GM21786 (cell line): Measurements from ENCODE around the gene PRR20E.
"Not testable (repeated sequence)": the region's sequence is repeated elsewhere in the genome, so short reads cannot be mapped to it uniquely, and the experiment has no call there.

Experiments used
- ATAC-seq: cut with Tn5 transposase; IDR thresholded peaks from one replicate; pipeline ENCODE4 v1.9.1; 2021; ENCODE audit not compliant: unreplicated experiment

PRR20E gene

DNA sequence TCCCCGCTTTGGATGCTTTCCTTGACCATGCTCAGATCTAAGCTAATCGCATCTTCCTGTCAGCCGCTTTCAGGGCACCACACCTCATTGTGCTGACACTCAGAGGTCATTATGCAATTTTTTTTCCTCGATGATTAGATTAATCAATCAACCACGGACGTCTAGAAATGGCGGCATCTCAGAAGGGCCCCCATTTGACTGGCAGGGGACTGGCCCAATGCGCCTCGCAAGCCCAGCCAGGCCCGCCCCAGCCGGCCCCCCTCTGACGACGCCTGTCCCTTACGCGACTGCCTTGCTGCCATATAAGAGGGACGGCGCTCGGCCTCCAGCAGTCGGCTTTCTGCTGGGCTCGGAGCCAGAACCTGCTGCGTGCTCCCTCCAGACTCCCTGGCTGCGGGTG is at the start of gene PRR20E:
TSS of gene PRR20E (plus strand) at position 301 of the 400 bp plus-strand sequence. CDS start 387 bp downstream, outside the sequence.
- not testable (repeated sequence) for ATAC-seq

DNA sequence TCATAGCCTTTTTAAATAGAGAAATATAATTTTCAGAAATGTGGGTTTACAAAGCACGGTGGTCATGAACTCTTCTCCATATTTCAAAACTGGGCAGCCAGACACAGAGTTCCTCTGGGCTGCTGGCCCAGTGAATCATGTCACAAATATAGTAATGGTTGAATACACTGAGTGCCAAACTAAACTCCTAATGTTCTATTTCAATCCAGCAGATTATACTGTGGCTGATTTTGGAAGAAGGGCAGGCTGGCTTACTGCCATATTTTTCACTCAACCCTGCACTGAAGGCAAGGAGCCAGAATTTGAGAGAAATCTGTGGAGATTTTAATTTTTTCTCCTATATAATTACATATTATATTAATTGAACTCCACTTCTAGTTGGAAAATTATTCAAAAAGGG is 43.3 kb upstream of the PRR20E start:
- no peak for ATAC-seq

DNA sequence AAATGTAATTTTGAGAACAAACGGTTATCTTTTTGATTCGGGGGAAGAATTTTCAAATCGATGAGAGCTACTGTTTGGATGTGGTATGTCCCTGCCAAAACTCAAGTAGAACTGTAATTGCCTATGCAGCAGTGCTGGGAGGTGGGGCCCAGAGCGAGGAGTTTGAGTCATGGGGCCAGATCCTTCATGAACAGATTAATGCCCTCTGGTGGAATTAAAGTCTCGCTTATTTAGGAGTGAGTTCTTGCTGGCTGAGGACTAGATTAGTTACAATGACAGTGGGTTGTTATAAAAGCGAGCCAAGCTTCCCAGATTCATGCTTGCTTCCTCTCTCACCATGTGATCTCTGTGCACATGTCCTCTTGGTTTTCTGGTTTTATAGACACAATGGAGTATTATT is 38.1 kb upstream of the PRR20E start:
- ATAC-seq = no peak

DNA sequence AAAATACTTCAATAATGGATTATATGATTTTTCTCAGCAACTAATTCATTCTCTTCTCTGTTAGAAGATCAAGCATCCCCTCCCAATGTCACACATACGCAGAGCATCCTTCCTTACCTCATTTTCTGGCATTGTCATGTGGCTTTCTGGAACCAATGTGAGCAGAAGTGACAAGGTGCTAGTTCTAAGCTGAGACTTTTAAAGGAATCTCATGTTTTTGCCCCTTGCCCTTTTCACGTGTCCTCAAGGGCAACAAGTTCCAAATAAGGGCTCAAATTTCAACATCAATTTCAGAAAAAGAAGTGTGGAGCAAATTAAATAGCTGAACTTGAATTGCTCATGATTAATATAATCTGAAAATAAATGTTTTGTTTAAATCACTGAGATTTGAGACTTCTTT is 30.9 kb upstream of the PRR20E start:
- ATAC-seq = no peak

DNA sequence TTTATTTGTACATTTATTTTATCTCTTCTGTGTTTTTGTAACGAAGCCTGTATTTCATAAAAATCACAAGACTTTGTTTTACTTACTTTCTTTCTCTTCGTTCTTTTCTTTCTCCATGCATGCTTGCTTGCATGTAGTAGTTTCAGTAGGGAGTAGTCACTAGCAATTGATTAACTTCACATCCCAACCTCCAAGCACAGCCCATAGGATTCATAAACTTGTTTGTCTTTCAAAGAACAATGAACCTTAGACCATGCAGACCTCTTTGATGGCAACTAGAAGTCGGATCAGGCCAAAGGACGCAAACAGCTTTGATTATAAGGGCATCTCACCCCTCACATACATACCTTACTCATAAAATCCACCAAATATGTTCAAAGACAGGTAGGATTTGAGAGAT is 29.4 kb upstream of the PRR20E start:
- ATAC-seq = no peak

DNA sequence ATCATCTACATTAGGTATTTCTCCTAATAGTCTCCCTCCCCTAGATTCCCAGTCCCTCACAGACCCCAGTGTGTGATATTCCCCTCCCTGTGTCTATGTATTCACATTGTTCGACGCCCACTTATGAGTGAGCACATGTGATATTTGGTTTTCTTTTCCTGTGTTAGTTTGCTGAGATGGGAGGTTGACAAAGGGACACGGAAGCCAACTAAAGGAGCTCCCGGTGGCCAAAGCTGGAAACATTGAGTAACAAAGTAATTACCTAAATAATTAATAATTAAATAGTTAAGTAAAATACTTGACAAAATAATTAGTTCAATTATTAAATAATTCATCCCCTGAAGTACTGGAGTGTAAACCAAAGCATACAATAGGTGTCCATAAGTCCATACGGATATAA is 28.0 kb upstream of the PRR20E start:
- ATAC-seq = no peak

DNA sequence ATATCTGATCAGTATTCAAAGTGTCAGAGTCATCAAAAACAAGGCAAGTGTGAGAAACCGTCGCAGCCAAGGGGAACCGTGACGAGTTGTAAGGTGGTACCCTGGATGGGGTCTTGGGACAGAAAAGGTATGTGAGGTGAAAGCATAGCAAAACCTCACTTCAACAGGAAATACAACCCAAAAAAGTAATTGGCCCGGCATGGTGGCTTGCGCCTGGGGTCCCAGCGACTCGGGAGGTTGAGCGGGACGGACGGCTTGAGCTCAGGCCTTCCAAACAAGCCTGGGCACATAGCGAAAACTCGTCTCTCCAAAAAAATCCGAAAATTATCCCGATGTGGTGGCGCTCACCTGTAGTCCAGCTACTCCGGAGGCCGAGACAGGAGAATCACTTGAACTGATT is 27.2 kb upstream of the PRR20E start:
- ATAC-seq = not testable (repeated sequence)

DNA sequence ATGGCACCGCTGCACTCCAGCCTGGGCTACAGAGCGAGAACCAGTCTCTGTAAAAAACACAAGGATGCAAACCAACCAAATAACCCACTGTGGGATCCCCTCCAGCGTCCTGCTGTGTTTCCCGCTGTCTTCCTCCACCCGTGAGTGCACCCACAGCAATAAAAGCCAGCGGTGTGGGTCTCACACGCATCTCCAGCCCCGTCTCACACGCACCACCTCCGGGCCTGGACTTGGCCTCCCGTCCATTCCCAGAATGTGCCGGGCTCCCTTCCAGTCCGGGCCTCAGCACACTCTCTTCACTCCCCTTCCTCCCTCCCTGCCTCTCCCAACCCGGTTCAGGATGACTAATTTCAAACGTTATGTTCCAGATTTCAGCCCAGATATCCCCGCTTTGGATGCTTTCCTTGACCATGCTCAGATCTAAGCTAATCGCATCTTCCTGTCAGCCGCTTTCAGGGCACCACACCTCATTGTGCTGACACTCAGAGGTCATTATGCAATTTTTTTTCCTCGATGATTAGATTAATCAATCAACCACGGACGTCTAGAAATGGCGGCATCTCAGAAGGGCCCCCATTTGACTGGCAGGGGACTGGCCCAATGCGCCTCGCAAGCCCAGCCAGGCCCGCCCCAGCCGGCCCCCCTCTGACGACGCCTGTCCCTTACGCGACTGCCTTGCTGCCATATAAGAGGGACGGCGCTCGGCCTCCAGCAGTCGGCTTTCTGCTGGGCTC is 26.6 kb upstream of the PRR20E start, which contains the start of gene PRR20A:
TSS of gene PRR20A (plus strand) at position 684 of the 734 bp plus-strand sequence. CDS start 387 bp downstream, outside the sequence.
- not testable (repeated sequence) for ATAC-seq

DNA sequence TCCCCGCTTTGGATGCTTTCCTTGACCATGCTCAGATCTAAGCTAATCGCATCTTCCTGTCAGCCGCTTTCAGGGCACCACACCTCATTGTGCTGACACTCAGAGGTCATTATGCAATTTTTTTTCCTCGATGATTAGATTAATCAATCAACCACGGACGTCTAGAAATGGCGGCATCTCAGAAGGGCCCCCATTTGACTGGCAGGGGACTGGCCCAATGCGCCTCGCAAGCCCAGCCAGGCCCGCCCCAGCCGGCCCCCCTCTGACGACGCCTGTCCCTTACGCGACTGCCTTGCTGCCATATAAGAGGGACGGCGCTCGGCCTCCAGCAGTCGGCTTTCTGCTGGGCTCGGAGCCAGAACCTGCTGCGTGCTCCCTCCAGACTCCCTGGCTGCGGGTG is 19.8 kb upstream of the PRR20E start, which contains the start of gene PRR20B:
TSS of gene PRR20B (plus strand) at position 301 of the 400 bp plus-strand sequence. CDS start 387 bp downstream, outside the sequence.
- ATAC-seq = not testable (repeated sequence)

DNA sequence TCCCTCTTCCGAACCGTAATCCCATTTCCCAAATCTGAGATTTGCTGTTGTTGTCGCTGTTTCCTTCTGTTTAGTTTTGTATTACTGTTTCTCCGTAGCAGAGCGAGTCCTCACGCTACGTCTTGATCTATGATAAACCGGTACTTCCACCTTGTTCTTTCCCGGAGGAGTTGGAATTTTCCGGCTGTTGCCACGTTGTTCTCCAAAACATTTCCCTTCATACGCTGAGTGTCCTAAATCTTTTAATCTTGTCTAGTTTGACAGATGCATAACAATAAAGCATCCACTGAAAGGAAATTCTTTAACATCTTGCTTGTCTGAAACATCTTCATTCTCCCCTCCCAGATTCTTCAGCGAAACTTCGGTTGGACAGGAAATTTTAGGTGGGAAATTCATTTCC is 18.9 kb upstream of the PRR20E start:
- not testable (repeated sequence) for ATAC-seq

DNA sequence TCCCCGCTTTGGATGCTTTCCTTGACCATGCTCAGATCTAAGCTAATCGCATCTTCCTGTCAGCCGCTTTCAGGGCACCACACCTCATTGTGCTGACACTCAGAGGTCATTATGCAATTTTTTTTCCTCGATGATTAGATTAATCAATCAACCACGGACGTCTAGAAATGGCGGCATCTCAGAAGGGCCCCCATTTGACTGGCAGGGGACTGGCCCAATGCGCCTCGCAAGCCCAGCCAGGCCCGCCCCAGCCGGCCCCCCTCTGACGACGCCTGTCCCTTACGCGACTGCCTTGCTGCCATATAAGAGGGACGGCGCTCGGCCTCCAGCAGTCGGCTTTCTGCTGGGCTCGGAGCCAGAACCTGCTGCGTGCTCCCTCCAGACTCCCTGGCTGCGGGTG is 13.2 kb upstream of the PRR20E start, which contains the start of gene PRR20C:
TSS of gene PRR20C (plus strand) at position 301 of the 400 bp plus-strand sequence. CDS start 387 bp downstream, outside the sequence.
- ATAC-seq = not testable (repeated sequence)

DNA sequence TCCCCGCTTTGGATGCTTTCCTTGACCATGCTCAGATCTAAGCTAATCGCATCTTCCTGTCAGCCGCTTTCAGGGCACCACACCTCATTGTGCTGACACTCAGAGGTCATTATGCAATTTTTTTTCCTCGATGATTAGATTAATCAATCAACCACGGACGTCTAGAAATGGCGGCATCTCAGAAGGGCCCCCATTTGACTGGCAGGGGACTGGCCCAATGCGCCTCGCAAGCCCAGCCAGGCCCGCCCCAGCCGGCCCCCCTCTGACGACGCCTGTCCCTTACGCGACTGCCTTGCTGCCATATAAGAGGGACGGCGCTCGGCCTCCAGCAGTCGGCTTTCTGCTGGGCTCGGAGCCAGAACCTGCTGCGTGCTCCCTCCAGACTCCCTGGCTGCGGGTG is 6.7 kb upstream of the PRR20E start, which contains the start of gene PRR20D:
TSS of gene PRR20D (plus strand) at position 301 of the 400 bp plus-strand sequence. CDS start 387 bp downstream, outside the sequence.
- ATAC-seq = not testable (repeated sequence)

DNA sequence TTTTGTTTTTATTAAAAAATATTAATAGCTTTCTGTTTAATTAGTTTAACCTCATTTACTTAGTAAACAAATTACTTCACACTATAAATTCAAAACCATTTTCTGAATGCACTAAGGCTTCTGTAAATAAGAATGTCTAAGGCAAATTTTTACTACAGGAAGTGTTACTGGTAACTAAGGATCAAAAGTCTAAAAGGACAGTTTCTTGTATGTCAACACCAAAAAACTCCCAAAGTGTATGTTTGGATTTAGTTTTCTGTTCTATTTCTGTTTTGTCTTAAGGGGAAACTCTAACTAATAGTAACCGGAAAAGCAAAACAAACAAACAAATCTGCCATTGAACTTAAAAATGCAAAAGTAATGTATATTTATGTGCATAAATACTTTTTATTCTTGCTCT is 24.7 kb downstream of the PRR20E start:
- no peak for ATAC-seq

DNA sequence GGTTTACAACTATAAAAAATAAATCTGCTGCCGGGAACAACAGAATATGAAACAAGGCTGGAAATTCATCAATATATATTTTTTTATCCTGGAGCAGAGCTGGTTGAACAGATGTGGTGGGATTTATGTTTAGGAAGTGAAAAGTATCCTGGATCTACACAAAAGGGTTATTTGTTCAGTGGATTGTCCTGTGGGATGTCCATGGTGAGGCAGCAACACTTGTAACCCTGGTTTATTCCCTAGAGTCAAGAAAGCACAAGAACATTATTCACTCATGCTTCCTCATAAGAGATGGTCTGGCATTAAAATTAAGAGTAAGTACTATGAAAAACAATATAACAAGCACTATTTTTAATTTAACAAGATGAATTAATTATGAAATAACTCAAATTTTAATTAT is 46.0 kb downstream of the PRR20E start:
- no peak for ATAC-seq
